OCI-LY1 (cell line): ENCODE data around the gene TRAFD1.

ENCODE experiments used
- H2AFZ ChIP-seq: fragments of 200-600 bp; sonication (generic), shearing (Covaris generic); 2 replicates; pipeline ENCODE4 v1.6.0; 2014; ENCODE audit warnings: antibody characterized with exemption, mild to moderate bottlenecking, low read length
- H3F3A ChIP-seq: fragments of 200-600 bp; sonication (generic), shearing (Covaris generic); 2 replicates; pipeline ENCODE4 v1.6.0; 2014; ENCODE audit warnings: mild to moderate bottlenecking, antibody characterized with exemption, low read length, moderate library complexity; ENCODE audit not compliant: insufficient read depth
- H3K27ac ChIP-seq: fragments of 200-600 bp; sonication (generic); 2 replicates; pipeline ENCODE4 v1.5.1; 2014; ENCODE audit warnings: low read length, mixed run types, mild to moderate bottlenecking, low read depth; ENCODE audit not compliant: poor library complexity, severe bottlenecking
- H3K27me3 ChIP-seq: fragments of 200-600 bp; sonication (generic); 2 replicates; pipeline ENCODE4 v1.6.0; 2014; ENCODE audit warnings: antibody characterized with exemption, mild to moderate bottlenecking, low read length, moderate library complexity; ENCODE audit not compliant: insufficient read depth
- H3K36me3 ChIP-seq: fragments of 200-600 bp; sonication (generic); 2 replicates; pipeline ENCODE4 v1.6.1; 2014; ENCODE audit warnings: mild to moderate bottlenecking, antibody characterized with exemption, low read length, moderate library complexity, mixed read lengths; ENCODE audit not compliant: insufficient read depth
- H3K4me1 ChIP-seq: fragments of 200-600 bp; sonication (generic); 2 replicates; pipeline ENCODE4 v1.5.1; 2014; ENCODE audit warnings: mild to moderate bottlenecking, low read length, moderate library complexity; ENCODE audit not compliant: insufficient read depth, severe bottlenecking
- H3K4me2 ChIP-seq: fragments of 200-600 bp; sonication (generic), shearing (Covaris generic); 2 replicates; pipeline ENCODE4 v1.6.1; 2014; ENCODE audit warnings: low read length
- H3K4me3 ChIP-seq: fragments of 200-600 bp; sonication (generic); 2 replicates; pipeline ENCODE4 v1.5.1; 2014; ENCODE audit warnings: low read length, low read depth, mild to moderate bottlenecking, mixed read lengths; ENCODE audit not compliant: poor library complexity, severe bottlenecking
- H3K79me2 ChIP-seq: fragments of 200-600 bp; shearing (Covaris generic); 2 replicates; pipeline ENCODE4 v1.6.1; 2016; ENCODE audit warnings: mixed run types, low read length, mixed read lengths; ENCODE audit not compliant: insufficient read depth
- H3K9ac ChIP-seq: fragments of 200-600 bp; sonication (generic), shearing (Covaris generic); 2 replicates; pipeline ENCODE4 v1.6.1; 2014; ENCODE audit warnings: mild to moderate bottlenecking, low read length, mixed read lengths
- H3K9me2 ChIP-seq: fragments of 200-600 bp; sonication (generic), shearing (Covaris generic); 2 replicates; pipeline ENCODE4 v1.6.1; 2014; ENCODE audit warnings: low read depth, mild to moderate bottlenecking, low read length, mixed read lengths
- H3K9me3 ChIP-seq: fragments of 200-600 bp; shearing (Covaris generic); 2 replicates; pipeline ENCODE4 v1.6.1; 2014; ENCODE audit warnings: low read length, mixed read lengths
- H4K20me1 ChIP-seq: fragments of 200-600 bp; sonication (generic), shearing (Covaris generic); 2 replicates; pipeline ENCODE4 v1.6.0; 2016; ENCODE audit warnings: mild to moderate bottlenecking, low read length; ENCODE audit not compliant: insufficient read depth
- EZH2 ChIP-seq: fragments of 200-600 bp; sonication (generic), shearing (Covaris generic); IDR thresholded peaks from 2 replicates; pipeline ENCODE4 v1.8.0; 2017; ENCODE audit warnings: borderline replicate concordance, mixed run types, mild to moderate bottlenecking, antibody characterized with exemption, low read length, moderate library complexity, mixed read lengths
- TF ChIP-seq, protein P1 (sequence below): fragments of 200-600 bp; sonication (generic), shearing (Covaris generic); IDR thresholded peaks from 2 replicates; pipeline ENCODE4 v1.5.1; 2017; ENCODE audit warnings: mild to moderate bottlenecking, antibody characterized with exemption, low read length, moderate library complexity, mixed read lengths

TRAFD1 gene

GRCh38 chr12:112117685-112118084 is 7.7 kb upstream of the TRAFD1 start:
- H3K9ac ChIP-seq: no peak overlapping the region
- no peaks in the 10 kb centered on the region for H3K9me3 ChIP-seq
- H3K27ac ChIP-seq: no peak overlapping the region
- peaks cover 14% of the 10 kb centered on the region for H3K4me1 ChIP-seq
- H3K79me2 ChIP-seq: no peaks in the 10 kb centered on the region
- no peak overlapping the region for H2AFZ ChIP-seq
- H3K36me3 ChIP-seq: no peaks in the 10 kb centered on the region
- no peaks in the 10 kb centered on the region for H3K27me3 ChIP-seq
- no peak overlapping the region for H3K4me2 ChIP-seq
- TF ChIP-seq, protein P1, sequence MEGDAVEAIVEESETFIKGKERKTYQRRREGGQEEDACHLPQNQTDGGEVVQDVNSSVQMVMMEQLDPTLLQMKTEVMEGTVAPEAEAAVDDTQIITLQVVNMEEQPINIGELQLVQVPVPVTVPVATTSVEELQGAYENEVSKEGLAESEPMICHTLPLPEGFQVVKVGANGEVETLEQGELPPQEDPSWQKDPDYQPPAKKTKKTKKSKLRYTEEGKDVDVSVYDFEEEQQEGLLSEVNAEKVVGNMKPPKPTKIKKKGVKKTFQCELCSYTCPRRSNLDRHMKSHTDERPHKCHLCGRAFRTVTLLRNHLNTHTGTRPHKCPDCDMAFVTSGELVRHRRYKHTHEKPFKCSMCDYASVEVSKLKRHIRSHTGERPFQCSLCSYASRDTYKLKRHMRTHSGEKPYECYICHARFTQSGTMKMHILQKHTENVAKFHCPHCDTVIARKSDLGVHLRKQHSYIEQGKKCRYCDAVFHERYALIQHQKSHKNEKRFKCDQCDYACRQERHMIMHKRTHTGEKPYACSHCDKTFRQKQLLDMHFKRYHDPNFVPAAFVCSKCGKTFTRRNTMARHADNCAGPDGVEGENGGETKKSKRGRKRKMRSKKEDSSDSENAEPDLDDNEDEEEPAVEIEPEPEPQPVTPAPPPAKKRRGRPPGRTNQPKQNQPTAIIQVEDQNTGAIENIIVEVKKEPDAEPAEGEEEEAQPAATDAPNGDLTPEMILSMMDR: no peak
- TF ChIP-seq EZH2: no peak
- H3K9me2 ChIP-seq: no peaks in the 10 kb centered on the region
- H3K4me3 ChIP-seq: no peak overlapping the region
- H3F3A ChIP-seq: no peaks in the 10 kb centered on the region
- no peaks in the 10 kb centered on the region for H4K20me1 ChIP-seq

GRCh38 chr12:112121780-112122565 is 3.4 kb upstream of the TRAFD1 start:
- H3K9me3 ChIP-seq: no peaks in the 10 kb centered on the region
- no peak overlapping the region for H3K4me2 ChIP-seq
- H3K79me2 ChIP-seq: peaks cover 5% of the 10 kb centered on the region; the same call in 1 of the 2 replicates
- H3K9me2 ChIP-seq: no peaks in the 10 kb centered on the region
- no peak overlapping the region for H2AFZ ChIP-seq
- no peaks in the 10 kb centered on the region for H3F3A ChIP-seq
- TF ChIP-seq EZH2: no peak
- TF ChIP-seq, protein P1: no peak
- no peaks in the 10 kb centered on the region for H4K20me1 ChIP-seq
- no peaks in the 10 kb centered on the region for H3K27me3 ChIP-seq
- H3K4me3 ChIP-seq: no peak overlapping the region
- no peak overlapping the region for H3K27ac ChIP-seq
- H3K36me3 ChIP-seq: no peaks in the 10 kb centered on the region
- H3K4me1 ChIP-seq: peaks cover 22% of the 10 kb centered on the region
- H3K9ac ChIP-seq: no peak overlapping the region

- Histone ChIP-seq H3K4me1 (peaks cover 25% of the 10 kb centered on the region), H4K20me1 (no peaks in the 10 kb centered on the region), H3K4me3 (no peak overlapping the region), H3K9ac (no peak overlapping the region), H3K9me2 (no peaks in the 10 kb centered on the region), H3K9me3 (no peaks in the 10 kb centered on the region), H3K27me3 (no peaks in the 10 kb centered on the region), H3F3A (no peaks in the 10 kb centered on the region), H2AFZ (no peak overlapping the region), H3K27ac (no peak overlapping the region), H3K36me3 (no peaks in the 10 kb centered on the region), H3K4me2 (no peak overlapping the region), H3K79me2 (peaks cover 5% of the 10 kb centered on the region; the same call in 1 of the 2 replicates)
- no peak for TF ChIP-seq EZH2
- TF ChIP-seq, protein P1: no peak
Observed at GRCh38 chr12:112122823-112123690, 2.3 kb upstream of the TRAFD1 start.
